Measurements from ENCODE around the gene SLC12A6.

The SLC12A6 gene

GRCh38 chr15:34233614-34234013 is 104.0 kb downstream of the SLC12A6 start:
- TF ChIP-seq GATA3 (IDR thresholded peaks at IDR 0.05; ENCODE audit: low read depth, low read length) (no peak), GATA2 (IDR thresholded peaks at IDR 0.05; ENCODE audit: low read depth, low read length) (no peak)

GRCh38 chr15:34223904-34224596 is 113.5 kb downstream of the SLC12A6 start:
- TF ChIP-seq GATA2 (IDR thresholded peaks at IDR 0.05; ENCODE audit: low read depth, low read length) (no peak), GATA3 (IDR thresholded peaks at IDR 0.05; ENCODE audit: low read depth, low read length) (no peak)

- TF ChIP-seq GATA3 (IDR thresholded peaks at IDR 0.05; ENCODE audit: low read depth, low read length) = no peak
- no peak for TF ChIP-seq GATA2 (IDR thresholded peaks at IDR 0.05; ENCODE audit: low read depth, low read length)
These were observed 119.9 kb downstream of the SLC12A6 start for GRCh38 chr15:34217587-34218225.

- no peak for TF ChIP-seq GATA2 (IDR thresholded peaks at IDR 0.05; ENCODE audit: low read depth, low read length)
- no peak for TF ChIP-seq GATA3 (IDR thresholded peaks at IDR 0.05; ENCODE audit: low read depth, low read length)
These were observed 120.9 kb downstream of the SLC12A6 start for GRCh38 chr15:34216527-34217270.

GRCh38 chr15:34214135-34214534 is 123.4 kb downstream of the SLC12A6 start:
- TF ChIP-seq GATA3 (IDR thresholded peaks at IDR 0.05; ENCODE audit: low read depth, low read length) (no peak), GATA2 (IDR thresholded peaks at IDR 0.05; ENCODE audit: low read depth, low read length) (no peak)

- TF ChIP-seq GATA3 (IDR thresholded peaks at IDR 0.05; ENCODE audit: low read depth, low read length) (no peak), GATA2 (IDR thresholded peaks at IDR 0.05; ENCODE audit: low read depth, low read length) (no peak)
These were observed 123.9 kb downstream of the SLC12A6 start for GRCh38 chr15:34213690-34214089.

- peak; percentile 24; the same call in 1 of the 2 replicates for TF ChIP-seq GATA2 (IDR thresholded peaks at IDR 0.05; ENCODE audit: low read depth, low read length)
- TF ChIP-seq GATA3 (IDR thresholded peaks at IDR 0.05; ENCODE audit: low read depth, low read length) = no peak
These were observed 127.9 kb downstream of the SLC12A6 start, which contains the start of gene KATNBL1 for GRCh38 chr15:34209421-34210282. TSS of gene KATNBL1 (minus strand) at chr15:34210096. CDS start at chr15:34163676, 46,420 bp downstream.

GRCh38 chr15:34206011-34206410 is 131.6 kb downstream of the SLC12A6 start:
- TF ChIP-seq GATA3 (IDR thresholded peaks at IDR 0.05; ENCODE audit: low read depth, low read length) (no peak), GATA2 (IDR thresholded peaks at IDR 0.05; ENCODE audit: low read depth, low read length) (no peak)

GRCh38 chr15:34203936-34204335 is 133.6 kb downstream of the SLC12A6 start:
- TF ChIP-seq GATA2 (IDR thresholded peaks at IDR 0.05; ENCODE audit: low read depth, low read length) (no peak), GATA3 (IDR thresholded peaks at IDR 0.05; ENCODE audit: low read depth, low read length) (no peak)

- no peak for TF ChIP-seq GATA3 (IDR thresholded peaks at IDR 0.05; ENCODE audit: low read depth, low read length)
- no peak for TF ChIP-seq GATA2 (IDR thresholded peaks at IDR 0.05; ENCODE audit: low read depth, low read length)
These were observed 134.3 kb downstream of the SLC12A6 start for GRCh38 chr15:34203305-34203704.

GRCh38 chr15:34188711-34189110 is 148.9 kb downstream of the SLC12A6 start:
- no peak for TF ChIP-seq GATA3 (IDR thresholded peaks at IDR 0.05; ENCODE audit: low read depth, low read length)
- TF ChIP-seq GATA2 (IDR thresholded peaks at IDR 0.05; ENCODE audit: low read depth, low read length) = no peak

GRCh38 chr15:34185666-34186065 is 151.9 kb downstream of the SLC12A6 start:
- no peak for TF ChIP-seq GATA2 (IDR thresholded peaks at IDR 0.05; ENCODE audit: low read depth, low read length)
- TF ChIP-seq GATA3 (IDR thresholded peaks at IDR 0.05; ENCODE audit: low read depth, low read length) = no peak

GRCh38 chr15:34182942-34183341 is 154.6 kb downstream of the SLC12A6 start:
- TF ChIP-seq GATA3 (IDR thresholded peaks at IDR 0.05; ENCODE audit: low read depth, low read length) (no peak), GATA2 (IDR thresholded peaks at IDR 0.05; ENCODE audit: low read depth, low read length) (no peak)

All from SH-SY5Y (cell line).